Loucy (cell line): Measurements from ENCODE around the gene THTPA.
"Not testable (repeated sequence)": the region's sequence is repeated elsewhere in the genome, so short reads cannot be mapped to it uniquely, and the experiment has no call there.

Experiments used
- H2AFZ ChIP-seq: fragments of 200-600 bp; sonication (generic); 2 replicates; pipeline ENCODE4 v1.6.0; 2016; ENCODE audit warnings: antibody characterized with exemption, mild to moderate bottlenecking, low read length, moderate library complexity
- H3F3A ChIP-seq: fragments of 200-600 bp; 2 replicates; pipeline ENCODE4 v1.6.0; 2016; ENCODE audit warnings: antibody characterized with exemption, low read depth, mild to moderate bottlenecking
- H3K27me3 ChIP-seq: fragments of 200-600 bp; sonication (generic); 2 replicates; pipeline ENCODE4 v1.6.1; 2014; ENCODE audit warnings: low read length, mild to moderate bottlenecking; ENCODE audit not compliant: insufficient read depth, poor library complexity, severe bottlenecking
- H3K36me3 ChIP-seq: fragments of 200-600 bp; sonication (generic); 2 replicates; pipeline ENCODE4 v1.6.1; 2016; ENCODE audit warnings: low read length; ENCODE audit not compliant: insufficient read depth
- H3K4me1 ChIP-seq: fragments of 200-600 bp; sonication (generic); 2 replicates; pipeline ENCODE4 v1.5.1; 2014; ENCODE audit warnings: low read length, mild to moderate bottlenecking; ENCODE audit not compliant: insufficient read depth, poor library complexity, severe bottlenecking
- H3K4me2 ChIP-seq: fragments of 200-600 bp; sonication (generic); 2 replicates; pipeline ENCODE4 v1.6.0; 2014; ENCODE audit warnings: antibody characterized with exemption, low read length, low read depth, mild to moderate bottlenecking; ENCODE audit not compliant: poor library complexity, severe bottlenecking
- H3K4me3 ChIP-seq: fragments of 200-600 bp; sonication (generic); 2 replicates; pipeline ENCODE4 v1.5.1; 2014; ENCODE audit warnings: low read length, mild to moderate bottlenecking, mixed read lengths; ENCODE audit not compliant: poor library complexity, severe bottlenecking
- H3K79me2 ChIP-seq: fragments of 200-600 bp; sonication (generic); 2 replicates; pipeline ENCODE4 v1.6.1; 2014; ENCODE audit warnings: low read length; ENCODE audit not compliant: insufficient read depth
- H3K9ac ChIP-seq: fragments of 200-600 bp; sonication (generic); 2 replicates; pipeline ENCODE4 v1.6.0; 2014; ENCODE audit warnings: mild to moderate bottlenecking, low read depth, low read length, moderate library complexity; ENCODE audit not compliant: poor library complexity, severe bottlenecking
- H3K9me2 ChIP-seq: fragments of 200-600 bp; sonication (generic); replicated peaks from 2 replicates; pipeline ENCODE4 v1.6.1; 2016; ENCODE audit warnings: low read depth, low read length, mixed read lengths
- H3K9me3 ChIP-seq: fragments of 200-600 bp; sonication (generic); 2 replicates; pipeline ENCODE4 v1.6.1; 2014; ENCODE audit warnings: mild to moderate bottlenecking, antibody characterized with exemption, low read length, low read depth; ENCODE audit not compliant: insufficient read depth
- H4K20me1 ChIP-seq: fragments of 200-600 bp; sonication (generic); 2 replicates; pipeline ENCODE4 v1.6.0; 2014; ENCODE audit warnings: antibody characterized with exemption, low read length, mild to moderate bottlenecking; ENCODE audit not compliant: insufficient read depth, poor library complexity, severe bottlenecking
- EZH2phosphoT487 ChIP-seq: fragments of 200-600 bp; IDR thresholded peaks from 2 replicates; pipeline ENCODE4 v1.6.1; 2018; ENCODE audit warnings: antibody characterized with exemption, mild to moderate bottlenecking, moderate library complexity, borderline replicate concordance
- TF ChIP-seq, protein P1 (sequence below): fragments of 200-600 bp; sonication (generic); conservative IDR thresholded peaks from 2 replicates; pipeline ENCODE4 v1.5.1; 2014; ENCODE audit warnings: mild to moderate bottlenecking, antibody characterized with exemption, low read length

THTPA gene

DNA sequence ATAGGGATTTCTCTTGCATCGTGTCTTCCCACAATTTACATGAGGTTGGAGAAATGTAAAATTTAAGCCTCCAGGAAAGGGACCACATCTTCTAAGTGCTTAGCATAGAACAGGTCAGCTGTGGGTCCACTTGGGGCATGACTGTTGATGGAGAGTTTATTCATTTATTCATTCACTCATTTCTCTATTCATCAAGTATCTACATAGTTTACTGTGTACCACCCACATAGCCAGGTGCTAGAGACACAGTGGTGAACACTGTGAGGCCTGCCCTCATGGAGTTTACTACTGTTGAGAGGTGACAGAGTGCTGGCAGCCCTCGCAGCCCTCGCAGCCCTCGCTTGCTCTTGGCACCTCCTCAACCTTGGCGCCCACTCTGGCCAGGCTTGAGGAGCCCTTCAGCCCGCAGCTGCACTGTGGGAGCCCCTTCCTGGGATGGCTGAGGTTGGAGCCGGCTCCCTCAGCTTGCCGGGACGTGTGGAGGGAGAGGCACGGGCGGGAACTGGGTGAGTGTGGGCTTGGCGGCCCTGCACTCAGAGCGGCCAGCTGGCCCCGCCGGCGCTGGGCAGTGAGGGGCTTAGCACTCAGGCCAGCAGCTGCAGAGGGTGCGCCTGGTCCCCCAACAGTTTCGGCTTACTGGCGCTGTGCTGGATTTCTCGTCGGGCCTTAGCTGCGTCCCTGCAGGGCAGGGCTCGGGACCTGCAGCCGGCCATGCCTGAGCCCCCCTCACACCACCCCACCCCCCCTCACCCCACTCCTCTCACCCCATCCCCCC is 24.3 kb downstream of the THTPA start:
- TF ChIP-seq, protein P1, sequence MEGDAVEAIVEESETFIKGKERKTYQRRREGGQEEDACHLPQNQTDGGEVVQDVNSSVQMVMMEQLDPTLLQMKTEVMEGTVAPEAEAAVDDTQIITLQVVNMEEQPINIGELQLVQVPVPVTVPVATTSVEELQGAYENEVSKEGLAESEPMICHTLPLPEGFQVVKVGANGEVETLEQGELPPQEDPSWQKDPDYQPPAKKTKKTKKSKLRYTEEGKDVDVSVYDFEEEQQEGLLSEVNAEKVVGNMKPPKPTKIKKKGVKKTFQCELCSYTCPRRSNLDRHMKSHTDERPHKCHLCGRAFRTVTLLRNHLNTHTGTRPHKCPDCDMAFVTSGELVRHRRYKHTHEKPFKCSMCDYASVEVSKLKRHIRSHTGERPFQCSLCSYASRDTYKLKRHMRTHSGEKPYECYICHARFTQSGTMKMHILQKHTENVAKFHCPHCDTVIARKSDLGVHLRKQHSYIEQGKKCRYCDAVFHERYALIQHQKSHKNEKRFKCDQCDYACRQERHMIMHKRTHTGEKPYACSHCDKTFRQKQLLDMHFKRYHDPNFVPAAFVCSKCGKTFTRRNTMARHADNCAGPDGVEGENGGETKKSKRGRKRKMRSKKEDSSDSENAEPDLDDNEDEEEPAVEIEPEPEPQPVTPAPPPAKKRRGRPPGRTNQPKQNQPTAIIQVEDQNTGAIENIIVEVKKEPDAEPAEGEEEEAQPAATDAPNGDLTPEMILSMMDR: no peak
- TF ChIP-seq EZH2phosphoT487: no peak
- H3K27me3 ChIP-seq: no peaks in the 10 kb centered on the region
- no peaks in the 10 kb centered on the region for H3K9me2 ChIP-seq
- H3K4me2 ChIP-seq: no peak overlapping the region
- no peaks in the 10 kb centered on the region for H3K36me3 ChIP-seq
- H3K4me1 ChIP-seq: no peaks in the 10 kb centered on the region
- no peaks in the 10 kb centered on the region for H3K79me2 ChIP-seq
- no peak overlapping the region for H2AFZ ChIP-seq
- H4K20me1 ChIP-seq: no peaks in the 10 kb centered on the region
- H3K9ac ChIP-seq: no peak overlapping the region
- H3K4me3 ChIP-seq: no peak overlapping the region
- H3F3A ChIP-seq: no peaks in the 10 kb centered on the region
- no peaks in the 10 kb centered on the region for H3K9me3 ChIP-seq

DNA sequence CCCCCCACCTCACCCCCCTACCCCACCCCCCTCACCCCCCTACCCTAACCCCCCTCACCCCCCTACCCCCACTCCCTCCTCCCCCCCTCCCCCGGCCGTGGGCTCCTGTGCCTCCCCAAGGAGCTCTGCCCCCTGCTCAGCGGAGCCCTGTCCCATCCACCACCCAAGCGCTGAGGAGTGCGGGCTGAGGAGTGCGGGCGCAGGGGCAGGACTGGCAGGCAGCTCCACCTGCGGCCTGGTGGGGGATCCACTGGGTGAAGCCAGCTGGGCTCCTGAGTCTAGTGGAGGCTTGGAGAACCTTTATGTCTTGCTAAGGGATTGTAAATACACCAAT is 24.8 kb downstream of the THTPA start:
- Histone ChIP-seq H3K4me1 (no peaks in the 10 kb centered on the region), H3K4me2 (no peak overlapping the region), H3K9me3 (no peaks in the 10 kb centered on the region), H3K4me3 (no peak overlapping the region), H3K9ac (no peak overlapping the region), H2AFZ (no peak overlapping the region), H4K20me1 (no peaks in the 10 kb centered on the region), H3K79me2 (no peaks in the 10 kb centered on the region), H3K27me3 (no peaks in the 10 kb centered on the region), H3K9me2 (no peaks in the 10 kb centered on the region), H3K36me3 (no peaks in the 10 kb centered on the region), H3F3A (no peaks in the 10 kb centered on the region)
- no peak for TF ChIP-seq EZH2phosphoT487
- TF ChIP-seq, protein P1: no peak

DNA sequence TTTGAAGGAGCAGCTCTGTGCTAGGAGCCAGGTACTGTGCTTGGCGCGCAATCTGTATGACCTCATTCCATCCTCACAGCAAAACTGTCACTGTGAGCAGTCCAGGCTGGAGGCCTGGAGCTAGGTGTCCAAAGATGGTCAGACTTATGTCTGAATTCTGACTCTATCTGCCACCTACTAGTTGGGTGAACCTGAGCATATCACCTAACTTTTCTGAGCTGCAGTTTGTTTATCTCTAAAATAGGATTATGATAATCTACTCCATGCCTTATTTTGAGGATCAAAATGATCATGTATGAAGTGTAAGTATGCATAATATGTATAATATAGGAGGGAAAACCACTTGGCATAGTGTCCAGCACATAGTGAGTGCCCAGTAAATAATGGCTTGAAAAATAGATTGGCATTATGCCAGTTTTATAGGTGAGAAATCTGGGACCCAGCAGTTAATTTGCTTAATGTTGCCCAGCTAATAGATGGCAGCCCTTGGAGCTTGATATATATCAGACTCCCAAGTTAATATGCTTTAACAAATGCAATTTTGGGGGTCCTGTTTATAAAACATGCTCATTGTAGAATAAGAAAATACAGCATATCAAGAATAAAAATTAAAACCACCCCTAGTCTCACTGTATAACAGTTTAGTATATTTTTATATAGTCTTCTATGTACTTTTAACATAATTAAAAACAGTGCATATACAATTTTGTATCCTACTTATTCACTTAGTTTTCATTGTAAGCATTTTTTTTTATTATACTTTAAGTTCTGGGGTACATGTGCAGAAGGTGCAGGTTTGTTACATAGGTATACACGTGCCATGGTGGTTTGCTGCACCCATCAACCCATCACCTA is 27.1 kb downstream of the THTPA start:
- no peak overlapping the region for H3K4me3 ChIP-seq
- H3K9ac ChIP-seq: no peak overlapping the region
- H3F3A ChIP-seq: no peaks in the 10 kb centered on the region
- H3K79me2 ChIP-seq: no peaks in the 10 kb centered on the region
- H3K9me2 ChIP-seq: no peaks in the 10 kb centered on the region
- H4K20me1 ChIP-seq: no peaks in the 10 kb centered on the region
- no peaks in the 10 kb centered on the region for H3K36me3 ChIP-seq
- H3K4me2 ChIP-seq: no peak overlapping the region
- no peaks in the 10 kb centered on the region for H3K9me3 ChIP-seq
- TF ChIP-seq, protein P1: no peak
- no peak for TF ChIP-seq EZH2phosphoT487
- H3K27me3 ChIP-seq: no peaks in the 10 kb centered on the region
- no peaks in the 10 kb centered on the region for H3K4me1 ChIP-seq
- H2AFZ ChIP-seq: no peak overlapping the region

DNA sequence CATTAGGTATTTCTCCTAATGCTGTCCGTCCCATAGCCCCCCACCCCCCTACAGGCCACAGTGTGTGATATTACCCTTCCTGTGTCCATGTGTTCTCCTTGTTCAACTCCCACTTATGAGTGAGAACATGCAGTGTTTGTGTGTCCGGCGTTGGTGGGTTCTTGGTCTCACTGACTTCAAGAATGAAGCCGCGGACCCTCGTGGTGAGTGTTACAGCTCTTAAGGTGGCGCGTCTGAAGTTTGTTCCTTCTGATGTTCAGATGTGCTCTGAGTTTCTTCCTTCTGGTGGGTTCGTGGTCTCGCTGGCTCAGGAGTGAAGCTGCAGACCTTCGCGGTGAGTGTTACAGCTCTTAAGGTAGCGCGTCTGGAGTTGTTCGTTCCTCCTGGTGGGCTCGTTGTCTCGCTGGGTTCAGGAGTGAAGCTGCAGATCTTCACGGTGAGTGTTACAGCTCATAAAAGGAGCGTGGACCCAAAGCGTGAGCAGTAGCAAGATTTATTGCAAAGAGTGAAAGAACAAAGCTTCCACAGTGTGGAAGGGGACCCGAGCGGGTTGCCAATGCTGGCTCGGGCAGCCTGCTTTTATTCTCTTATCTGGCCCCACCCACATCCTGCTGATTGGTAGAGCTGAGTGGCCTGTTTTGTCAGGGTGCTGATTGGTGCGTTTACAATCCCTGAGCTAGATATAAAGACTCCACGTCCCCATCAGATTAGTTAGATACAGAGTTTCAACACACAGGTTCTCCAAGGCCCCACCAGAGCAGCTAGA is 27.9 kb downstream of the THTPA start:
- not testable (repeated sequence) for H3K9me2 ChIP-seq, H3K4me3 ChIP-seq, H3K27me3 ChIP-seq, H3K9me3 ChIP-seq, H3K36me3 ChIP-seq, H3K4me1 ChIP-seq, H3K4me2 ChIP-seq, H3F3A ChIP-seq, H4K20me1 ChIP-seq, H3K79me2 ChIP-seq, H2AFZ ChIP-seq, H3K9ac ChIP-seq
